Cardiac muscle cell (in vitro differentiated cells and primary cell): Measurements from ENCODE around the gene SMIM21. TPM values are rescaled to one million over a fixed set of nuclear protein-coding genes. Genes with fewer than 3 reads are reported as not detected.

Experiments used
- DNase-seq, 2 donors: peaks; one replicate each; pipeline versions ENCODE4 v3.0.0 to v3.0.0-alpha.2; 2010 to 2017; ENCODE audit warnings: low read depth in 1 of 2, low spot score in 1 of 2
- H3K27ac ChIP-seq: fragments of 200-600 bp; sonication (generic); 2 replicates; pipeline ENCODE4 v1.5.1; 2016
- H3K27me3 ChIP-seq: fragments of 200-600 bp; sonication (generic); 2 replicates; pipeline ENCODE4 v1.6.0; 2016; ENCODE audit warnings: control low read depth
- H3K36me3 ChIP-seq: fragments of 200-600 bp; sonication (generic); 2 replicates; pipeline ENCODE4 v1.5.1; 2016; ENCODE audit warnings: control low read depth
- H3K4me1 ChIP-seq: fragments of 200-600 bp; sonication (generic); 2 replicates; pipeline ENCODE4 v1.8.1; 2017; ENCODE audit warnings: low read depth, mild to moderate bottlenecking, mixed run types
- H3K4me3 ChIP-seq: fragments of 200-600 bp; sonication (generic); 2 replicates; pipeline ENCODE4 v1.5.1; 2016; ENCODE audit warnings: mild to moderate bottlenecking
- H3K9me3 ChIP-seq: fragments of 200-600 bp; sonication (generic); 2 replicates; pipeline ENCODE4 v1.5.1; 2017; ENCODE audit warnings: low read depth, mild to moderate bottlenecking, control low read depth
- CTCF ChIP-seq: IDR thresholded peaks from 2 replicates; pipeline ENCODE4 v1.5.1; 2012; ENCODE audit warnings: low read depth, mild to moderate bottlenecking, low read length
- polyA plus RNA-seq: library from polyadenylated mRNA; unstranded; fragments of >200 nt; fragmentation: Nextera tagmentation; extraction: Ambion mirVana; gene quantifications from 2 replicates; pipeline ENCODE4 v1.2.1, GENCODE V29; 2016
- total RNA-seq: library from RNA; depleted of rRNA; stranded (reverse); fragments of >200 nt; gene quantifications from 2 replicates; pipeline ENCODE4 v1.2.3, GENCODE V29; 2016

The SMIM21 gene
- total and polyA plus RNA-seq, 2 experiments from 2014 or later, result not detected

GRCh38 chr18:75360215-75360614, 67.3 kb downstream of the SMIM21 start:
- no peaks in the 10 kb centered on the region for H3K9me3 ChIP-seq
- H3K27ac ChIP-seq, result no peak overlapping the region
- H3K4me1 ChIP-seq, result no peaks in the 10 kb centered on the region
- no peak for TF ChIP-seq CTCF
- no peaks in the 10 kb centered on the region for H3K36me3 ChIP-seq
- H3K4me3 ChIP-seq, result no peak overlapping the region
- DNase-seq, result no peak
- H3K27me3 ChIP-seq, result no peaks in the 10 kb centered on the region

Other genes starting within 250 kb of the SMIM21 start
- 11.0 and 21.1 TPM in 2 replicates for gene PTGR3, start 218.6 kb downstream of the SMIM21 start, total RNA-seq
- 17.4 and 18.5 TPM in 2 replicates for gene PTGR3, start 218.6 kb downstream of the SMIM21 start, polyA plus RNA-seq
- 10.6 and 13.5 TPM in 2 replicates for gene TSHZ1, start 216.9 kb downstream of the SMIM21 start, total RNA-seq
- 5.6 and 6.5 TPM in 2 replicates for gene TSHZ1, start 216.9 kb downstream of the SMIM21 start, polyA plus RNA-seq